GM18520 (cell line): ENCODE measurements around the gene DLX4.

Experiments
- ATAC-seq: cut with Tn5 transposase; IDR thresholded peaks from one replicate; pipeline ENCODE4 v1.9.1; 2021; ENCODE audit not compliant: unreplicated experiment

Gene DLX4

DNA sequence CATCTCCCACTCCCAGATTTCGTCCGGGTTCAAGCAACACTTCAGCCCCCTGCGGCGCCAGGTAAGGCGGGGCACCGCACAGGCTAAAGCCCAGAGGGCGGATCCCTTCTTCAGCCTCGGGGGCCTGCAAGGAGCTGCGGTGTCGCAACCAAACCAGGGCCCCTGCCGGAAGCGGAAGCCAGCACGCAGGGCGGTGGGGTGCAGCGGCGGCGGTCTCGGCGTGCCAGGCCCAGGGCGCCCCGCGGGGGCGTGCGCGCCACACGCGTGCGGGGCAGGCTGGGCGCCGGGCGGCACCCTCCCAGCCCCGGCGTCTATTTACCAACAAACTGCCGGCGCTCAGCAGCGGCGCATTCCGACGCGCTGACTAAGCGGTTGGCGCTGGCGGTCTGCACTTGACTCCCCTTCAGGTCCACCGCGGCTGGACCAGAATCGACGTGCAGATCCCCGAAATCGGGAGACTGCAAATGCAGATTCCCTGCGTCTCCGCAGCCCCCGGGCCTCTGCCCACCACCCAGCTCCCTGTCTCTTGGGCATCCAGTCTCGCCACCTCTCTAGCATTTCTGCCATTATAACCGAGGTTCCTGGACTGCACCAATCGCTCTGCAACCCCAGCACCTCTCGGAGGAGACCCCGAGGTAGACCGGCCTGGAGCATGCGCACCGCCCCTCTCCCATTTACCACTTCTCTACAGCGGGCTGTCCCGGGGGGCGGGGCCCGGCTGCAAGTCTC is 421 bp upstream of the DLX4 start:
- no peak for ATAC-seq

DNA sequence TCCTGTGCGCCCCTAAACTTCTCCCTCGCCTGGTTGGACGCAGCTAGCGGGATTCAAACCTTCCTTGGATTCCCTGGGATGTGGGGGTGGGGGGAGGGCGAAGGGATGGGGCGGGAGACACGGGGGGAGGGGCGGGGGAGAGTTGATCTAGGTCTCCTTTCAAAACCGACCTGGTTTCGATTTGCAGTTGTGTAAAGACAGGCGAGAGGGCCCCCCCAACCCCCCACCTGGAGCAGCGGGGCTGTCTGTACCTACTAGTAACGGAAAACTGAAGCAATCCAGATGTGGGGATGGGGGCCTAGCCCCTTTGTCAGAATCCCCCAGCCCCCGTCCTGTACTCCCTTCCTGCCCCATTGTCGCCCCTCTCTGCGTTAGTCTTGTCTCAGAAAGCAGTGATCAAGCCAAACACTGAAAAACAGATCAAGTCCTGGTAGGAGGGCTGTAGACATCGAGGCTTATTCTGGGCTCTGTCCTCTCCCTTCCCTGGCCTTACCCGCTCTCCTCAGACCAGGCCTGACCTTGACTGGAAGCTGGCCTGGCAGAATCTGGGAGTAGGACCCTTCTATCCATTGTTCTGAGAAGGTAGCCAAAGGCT is 902 bp downstream of the DLX4 start:
- ATAC-seq, result no peak

DNA sequence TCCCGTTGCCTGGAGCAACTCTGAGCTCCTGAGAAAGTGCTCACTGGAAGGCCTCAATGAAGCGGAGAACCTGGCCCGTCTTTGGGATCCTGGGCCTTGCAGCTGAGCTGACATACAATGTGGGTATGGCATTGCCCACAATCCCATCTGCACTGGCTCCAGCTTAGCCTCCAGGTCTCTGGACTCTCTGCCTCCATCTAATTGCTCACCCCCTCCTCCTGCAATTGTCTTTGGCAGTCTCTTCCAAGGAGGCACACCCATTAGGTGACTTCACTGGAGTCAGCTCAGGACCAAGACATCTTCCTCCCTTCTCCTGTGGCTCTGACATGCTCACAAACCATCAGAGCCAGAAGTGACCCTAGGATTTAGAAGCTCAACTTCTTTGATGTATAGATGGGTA is 1.5 kb downstream of the DLX4 start:
- ATAC-seq, result no peak

DNA sequence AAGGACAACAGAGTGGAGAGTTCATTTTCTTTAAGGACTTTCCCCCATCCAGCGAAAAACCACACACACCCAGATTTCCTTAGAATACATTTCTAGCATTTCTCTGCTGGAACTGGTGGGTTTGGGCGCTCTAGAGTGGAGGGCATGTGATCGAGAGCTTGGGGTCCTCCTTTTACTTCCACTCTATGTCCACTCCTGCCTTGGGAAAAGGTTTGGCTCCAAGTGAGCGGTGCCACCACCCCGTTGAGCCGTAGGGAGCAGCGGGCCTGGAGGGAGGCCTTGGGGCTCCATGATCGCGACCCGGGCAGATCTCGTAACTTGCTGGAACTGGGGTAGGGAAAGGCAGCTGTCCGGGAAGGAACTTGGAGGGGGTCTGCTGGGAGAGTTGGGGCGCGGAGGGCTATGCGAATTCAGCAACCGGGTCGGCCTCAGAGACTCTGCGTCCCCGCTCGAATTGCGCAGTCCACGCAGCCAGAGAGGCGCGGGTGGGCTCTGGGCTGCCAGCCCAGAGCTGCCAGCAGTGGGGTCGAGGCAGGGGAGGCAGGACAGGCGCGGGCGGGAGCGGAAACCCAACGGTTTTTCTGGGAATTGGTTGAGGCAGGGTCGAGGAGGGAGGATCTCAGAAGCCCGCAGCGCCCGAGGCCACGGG is 2.3 kb downstream of the DLX4 start:
- ATAC-seq, result no peak

DNA sequence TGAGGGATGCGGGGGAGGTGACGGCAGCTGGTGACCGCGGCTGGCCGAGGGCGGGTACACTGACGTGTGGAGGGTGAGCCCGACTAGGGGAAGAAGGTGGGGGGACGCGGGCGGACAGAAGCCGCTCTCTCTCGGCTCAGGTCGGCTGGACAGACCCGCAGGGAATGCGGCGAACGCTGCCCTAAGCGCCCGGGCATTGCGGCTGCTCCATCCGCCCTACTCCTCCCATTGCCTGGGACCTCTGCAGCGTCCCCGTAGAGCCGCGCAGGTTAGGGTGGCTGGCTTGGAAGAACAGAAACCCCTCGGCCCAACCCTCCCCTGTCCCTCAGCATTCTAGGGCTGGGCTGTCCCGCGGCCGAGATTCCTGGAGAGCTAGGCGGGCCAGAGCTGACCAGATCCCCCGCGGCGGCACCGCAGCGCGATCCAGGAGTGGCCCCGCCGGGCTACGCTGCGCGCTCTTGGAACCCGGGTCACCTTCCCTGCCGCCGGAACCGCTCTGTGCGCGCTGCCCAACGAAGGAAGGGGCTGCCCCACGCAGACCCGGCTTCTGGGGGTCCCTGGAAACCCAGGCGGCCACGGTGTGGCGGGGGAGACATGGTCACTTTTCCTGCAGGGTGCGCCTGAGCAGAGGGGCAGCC is 3.0 kb downstream of the DLX4 start:
- ATAC-seq, result no peak

DNA sequence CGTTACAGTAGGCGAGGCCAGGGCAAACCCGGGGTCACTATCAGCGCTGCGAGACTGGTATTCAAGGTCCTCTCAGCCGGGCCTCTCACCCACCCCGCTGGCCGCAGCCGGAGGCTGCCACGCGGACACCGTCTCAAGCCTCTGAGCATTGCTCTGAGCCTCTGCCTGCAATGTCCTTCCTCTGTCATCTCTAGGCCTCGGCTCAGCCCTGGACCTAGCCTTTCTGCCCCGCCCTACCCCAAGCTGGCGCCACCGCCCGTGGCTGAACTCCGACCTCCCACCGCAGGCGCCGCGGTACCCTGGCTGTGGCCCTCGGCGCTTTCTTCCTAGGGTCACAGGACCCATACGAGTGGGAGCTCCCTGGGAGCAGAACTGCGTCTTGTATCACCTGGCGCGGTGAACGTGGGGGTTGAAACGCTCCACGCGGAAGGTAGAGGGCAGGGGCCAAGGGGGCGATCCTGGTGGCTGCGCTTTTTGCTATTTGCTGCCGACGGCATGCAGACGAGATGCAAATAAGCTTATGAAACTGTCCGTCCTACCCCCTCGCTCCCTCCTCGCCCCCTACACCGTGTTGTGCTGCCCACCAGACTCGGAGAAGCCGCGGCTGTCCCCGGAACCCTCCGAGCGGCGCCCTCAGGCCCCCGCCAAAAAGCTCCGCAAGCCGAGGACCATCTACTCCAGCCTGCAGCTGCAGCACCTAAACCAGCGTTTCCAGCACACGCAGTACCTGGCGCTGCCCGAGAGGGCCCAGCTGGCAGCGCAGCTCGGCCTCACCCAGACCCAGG is 3.7 kb downstream of the DLX4 start:
- no peak for ATAC-seq

DNA sequence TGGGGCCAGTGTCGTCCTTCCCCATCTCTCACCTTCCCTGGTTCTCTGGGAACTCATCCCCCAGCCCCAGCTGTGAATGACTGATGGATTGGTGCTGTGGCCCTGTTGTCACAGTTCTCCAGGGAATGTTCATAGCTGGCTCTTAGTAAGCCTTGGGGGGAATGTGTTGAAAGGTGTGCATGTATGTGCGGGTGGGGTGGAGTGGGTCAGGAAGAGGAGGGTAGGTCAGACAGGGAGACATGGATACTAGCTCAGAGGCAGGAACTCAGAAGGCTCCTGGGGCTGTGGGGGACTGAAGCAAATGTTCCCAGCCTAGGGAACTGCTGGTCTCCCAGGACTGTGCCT is 4.3 kb downstream of the DLX4 start:
- ATAC-seq, result no peak

DNA sequence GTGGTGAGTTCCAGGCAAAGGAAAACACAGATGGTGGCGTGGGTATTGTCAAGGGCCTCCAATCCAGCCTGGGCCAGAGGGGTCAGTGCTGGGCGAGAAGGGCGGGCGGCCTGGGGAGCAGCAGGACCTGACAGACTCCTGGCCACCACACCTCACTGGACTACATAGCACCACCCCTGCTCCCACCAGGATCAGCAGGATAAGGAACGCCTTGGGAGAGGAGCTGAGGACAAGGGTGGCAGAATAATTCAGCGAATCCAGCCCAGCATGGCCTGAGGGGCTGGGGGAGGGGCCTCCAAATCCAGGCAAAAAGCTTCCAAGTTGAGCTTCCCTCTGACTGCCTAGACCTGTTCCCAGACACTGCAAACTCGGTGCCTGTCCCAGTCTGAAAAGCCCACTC is 6.5 kb downstream of the DLX4 start:
- ATAC-seq, result no peak

DNA sequence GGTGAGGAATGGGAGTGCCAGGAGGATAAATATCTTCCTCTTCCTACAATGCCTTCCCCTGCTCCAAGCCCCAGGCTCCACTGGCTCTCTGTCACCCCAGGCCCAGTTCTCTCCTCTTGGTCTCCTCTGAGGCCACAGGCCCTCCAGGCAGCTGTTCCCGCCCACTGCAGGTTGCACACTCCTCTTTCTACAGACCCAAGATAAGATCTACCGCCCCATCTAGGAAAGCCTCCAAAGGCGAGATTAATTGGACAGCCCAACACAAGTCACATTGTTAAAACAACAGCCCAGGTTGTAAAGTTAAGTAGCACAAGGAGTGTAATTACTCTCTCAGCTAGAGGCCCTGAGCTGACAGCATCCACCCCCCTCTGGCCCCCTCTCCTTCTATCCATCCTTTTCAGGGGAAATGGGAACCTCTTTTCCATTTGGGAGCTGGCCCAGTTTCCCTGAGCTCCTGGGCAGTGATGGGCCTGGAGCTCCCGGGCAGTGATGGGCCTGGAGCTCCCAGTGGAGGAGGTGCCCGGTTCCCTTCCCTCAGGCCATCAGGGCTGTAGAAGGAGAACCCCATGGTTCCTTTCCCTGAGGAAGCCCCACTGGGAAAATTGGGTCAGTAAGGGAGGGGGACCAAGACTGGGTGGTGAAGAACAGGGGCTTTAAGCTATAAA is 7.3 kb downstream of the DLX4 start:
- no peak for ATAC-seq

DNA sequence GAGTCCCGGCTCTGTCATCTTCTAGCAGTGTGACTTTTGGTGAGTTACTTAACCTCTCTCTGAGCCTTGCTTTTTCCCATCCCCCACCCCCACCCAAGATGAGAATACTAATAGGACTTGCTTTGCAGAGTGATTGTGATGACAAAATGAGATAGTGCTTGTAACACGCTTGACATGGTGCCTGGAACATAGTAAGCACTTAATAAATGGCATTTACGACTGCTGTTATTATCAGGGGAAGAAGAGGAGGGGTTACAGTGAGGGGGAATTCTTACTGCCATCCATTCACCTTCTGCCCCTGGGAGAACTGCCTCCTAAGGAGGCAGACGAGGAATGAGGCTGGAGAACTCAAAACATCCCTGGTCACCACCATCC is 7.8 kb downstream of the DLX4 start:
- ATAC-seq, result no peak

DNA sequence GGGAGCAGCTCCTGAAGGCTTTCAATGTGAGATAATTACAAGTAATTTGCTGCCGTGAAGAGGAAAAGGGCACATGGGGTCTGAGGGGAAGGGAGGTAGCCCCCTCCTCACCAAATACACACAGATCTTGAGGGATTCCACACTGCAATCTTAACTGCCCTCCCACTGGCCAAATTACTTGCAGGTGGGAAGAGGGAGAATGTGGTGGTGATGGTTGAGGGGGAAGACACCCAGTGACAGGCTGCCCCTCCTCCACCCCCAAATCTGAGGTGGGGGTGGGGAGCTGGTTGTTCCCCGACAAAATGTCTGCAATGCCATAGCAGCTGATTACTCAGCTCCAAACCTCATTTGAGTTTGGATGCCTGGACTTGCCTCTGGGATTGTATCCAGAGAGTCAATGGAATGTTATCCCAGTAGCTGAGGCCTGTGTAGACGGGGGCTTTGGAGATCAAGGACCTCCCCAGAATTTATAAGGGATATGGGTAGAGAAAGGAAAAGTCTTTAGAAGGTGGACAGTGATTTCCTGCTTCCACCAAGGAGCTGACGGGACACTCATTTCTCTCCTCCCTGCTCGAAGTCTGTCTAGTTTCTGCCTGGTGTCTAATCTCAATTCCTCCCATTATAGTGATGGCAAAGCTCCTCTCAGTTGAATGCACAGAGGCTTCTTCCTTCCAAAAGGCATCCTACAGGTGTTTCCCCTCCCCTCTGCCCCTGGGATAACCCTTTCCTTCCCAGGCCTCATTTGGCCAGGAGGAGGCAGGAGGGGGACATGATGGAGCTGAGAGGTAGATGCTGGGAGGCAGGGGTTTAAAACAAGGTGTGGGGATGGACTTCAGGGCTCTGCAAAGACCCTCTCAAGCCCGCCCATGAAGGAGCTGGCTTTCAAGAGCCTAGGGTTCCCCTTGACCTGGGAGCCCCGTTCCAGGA is 8.7 kb downstream of the DLX4 start:
- ATAC-seq, result no peak

DNA sequence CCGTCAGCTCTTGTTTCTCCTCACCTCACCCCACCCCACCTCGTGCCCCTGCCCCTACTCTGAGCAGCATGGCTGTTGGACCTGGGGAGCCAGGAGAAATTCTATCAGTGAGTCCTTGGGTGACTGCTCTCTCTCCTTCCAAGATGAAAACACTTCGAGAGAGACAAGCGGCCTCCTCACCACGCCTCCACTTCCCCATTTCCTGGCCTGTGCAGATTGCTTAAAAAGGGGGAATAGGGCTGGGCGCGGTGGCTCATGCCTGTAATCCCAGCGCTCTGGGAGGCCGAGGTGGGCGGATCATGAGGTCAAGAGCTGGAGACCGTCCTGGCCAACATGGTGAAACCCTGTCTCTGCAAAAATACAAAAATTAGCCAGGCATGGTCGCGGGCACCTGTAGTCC is 9.5 kb downstream of the DLX4 start:
- ATAC-seq, result no peak

DNA sequence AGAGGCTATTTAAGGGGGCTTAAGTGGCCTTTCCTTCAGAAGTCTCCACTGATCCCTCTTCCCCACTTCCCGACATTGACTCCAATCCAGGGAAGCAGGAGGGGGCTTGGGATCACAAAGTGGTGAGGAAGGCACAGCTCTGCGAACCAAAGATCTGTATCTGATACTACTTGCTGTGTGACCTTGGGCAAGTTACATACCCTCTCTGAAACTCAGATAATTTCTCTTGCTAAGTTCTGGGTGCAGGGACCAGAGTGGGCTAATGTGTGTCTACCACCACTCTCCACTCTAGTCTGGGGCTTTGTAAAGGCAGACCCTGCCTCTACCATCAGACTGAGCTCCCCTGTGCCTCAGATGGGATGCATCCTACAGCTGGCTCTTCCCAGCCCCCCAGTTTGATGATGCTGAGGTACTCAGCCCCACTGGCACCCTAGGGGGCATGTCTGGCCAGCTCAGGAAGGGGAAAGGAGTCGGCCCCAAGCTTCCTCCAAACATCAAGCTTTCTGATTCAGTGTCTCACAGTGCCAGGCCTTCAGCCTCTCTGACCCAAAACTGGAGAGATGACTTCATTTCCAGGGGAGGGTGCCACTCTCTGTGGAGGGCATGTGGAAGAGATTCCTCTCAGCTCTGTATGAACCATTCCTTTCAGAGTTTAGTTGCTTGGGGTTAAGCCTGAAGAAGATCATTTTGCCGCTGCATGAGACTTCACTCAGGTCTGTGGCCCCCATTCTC is 10.9 kb downstream of the DLX4 start:
- ATAC-seq, result no peak

DNA sequence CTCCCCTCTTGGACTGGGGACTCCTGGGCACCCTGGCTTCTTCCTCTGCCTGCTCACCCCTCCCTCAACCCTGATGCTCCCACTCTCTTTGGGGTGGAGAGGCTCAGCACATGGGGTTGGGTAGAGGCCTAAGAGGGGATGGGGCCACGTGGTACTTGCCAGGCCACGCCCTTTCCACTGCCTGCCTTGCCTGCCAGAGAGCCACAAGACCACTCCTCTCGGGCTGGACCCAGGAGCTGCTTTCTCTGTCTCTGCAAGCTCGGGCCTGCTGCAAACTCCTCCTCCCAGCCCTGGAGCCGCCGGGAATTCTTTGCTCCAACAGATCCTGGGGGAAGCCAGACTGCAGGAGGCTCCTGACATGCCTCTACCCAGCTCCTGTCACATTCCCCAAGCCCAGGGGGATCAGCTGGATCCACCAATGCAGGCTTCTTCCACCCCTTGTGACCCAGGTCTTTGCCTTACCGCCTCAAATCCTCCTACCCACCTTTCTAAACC is 11.8 kb downstream of the DLX4 start:
- ATAC-seq, result no peak

DNA sequence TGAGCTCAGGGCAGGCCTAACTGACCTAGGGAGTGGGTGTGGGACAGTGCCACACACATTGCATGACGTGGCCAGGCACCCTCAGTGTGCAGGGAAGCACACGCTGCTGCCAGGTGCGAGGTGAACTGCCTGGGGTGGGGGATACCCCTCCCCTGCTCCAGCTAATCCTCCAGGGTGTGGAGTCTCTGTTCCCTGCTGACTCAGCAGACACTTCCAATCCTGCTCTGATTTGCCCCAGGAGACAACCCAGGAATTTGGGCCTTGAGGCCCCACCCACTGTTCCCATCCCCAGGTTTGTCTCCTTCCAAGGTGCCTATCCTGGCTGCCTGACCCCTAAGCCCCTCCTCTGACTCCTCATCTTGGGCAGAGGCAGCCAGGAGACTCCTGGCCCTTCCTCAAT is 15.3 kb downstream of the DLX4 start:
- ATAC-seq, result no peak

DNA sequence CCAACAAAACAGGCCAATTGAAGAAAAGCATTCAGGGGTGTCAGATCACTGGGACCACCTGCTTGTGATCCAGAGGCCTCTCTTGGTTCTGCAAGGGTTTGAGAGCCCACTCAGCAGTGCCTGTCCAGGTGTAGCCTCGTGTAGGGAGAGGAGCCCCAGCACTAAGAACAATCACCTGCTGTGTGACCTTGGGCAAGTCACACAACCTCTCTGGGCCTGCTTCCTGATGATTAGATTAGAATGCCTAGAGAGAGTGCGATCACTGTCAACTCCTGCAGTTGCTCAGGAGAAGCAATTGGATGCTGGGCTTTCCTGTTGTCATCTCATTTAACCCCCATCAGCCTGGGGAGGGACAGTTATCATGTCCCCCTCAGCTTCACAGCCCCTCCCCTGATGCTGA is 15.8 kb downstream of the DLX4 start:
- ATAC-seq, result no peak

DNA sequence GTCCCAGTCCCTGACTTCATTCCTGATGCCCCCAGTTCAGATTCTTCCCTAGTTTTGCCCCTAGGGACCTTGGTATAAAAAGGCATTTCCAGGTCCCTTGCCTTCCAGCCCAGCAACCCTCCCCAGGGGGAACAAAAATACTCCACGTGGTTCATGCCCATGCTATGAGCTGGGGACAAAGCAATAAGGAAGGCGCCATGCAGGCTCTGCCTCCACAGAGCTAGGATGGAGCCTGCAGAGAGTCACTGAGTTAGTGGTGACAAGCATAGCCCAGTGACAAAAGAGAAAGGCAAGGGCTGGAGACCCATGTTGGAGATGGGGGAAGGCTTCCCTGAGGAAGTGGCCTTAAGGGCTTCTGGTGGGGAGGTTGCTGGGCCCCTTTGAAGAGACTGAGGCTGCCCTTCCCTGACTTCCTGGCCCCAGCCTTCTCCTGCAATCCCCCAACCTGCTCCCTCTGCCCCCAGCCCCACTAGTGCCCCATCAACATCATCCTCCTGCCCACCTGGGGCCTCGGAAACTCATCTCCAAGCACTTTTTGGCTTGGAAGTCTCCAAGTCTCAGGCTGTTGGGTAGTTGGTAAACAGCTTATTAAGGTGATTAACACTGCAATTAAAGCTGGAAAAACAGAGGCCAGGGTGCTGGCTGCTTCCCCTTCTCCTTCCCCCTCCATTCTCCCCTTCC is 16.5 kb downstream of the DLX4 start:
- ATAC-seq, result no peak
